HG03139 (cell line): ENCODE measurements around the gene CUL2.

Source experiments
- ATAC-seq: cut with Tn5 transposase; IDR thresholded peaks from one replicate; pipeline ENCODE4 v1.9.1; 2021; ENCODE audit not compliant: unreplicated experiment

The CUL2 gene

GRCh38 chr10:35090162-35090954, at the start of gene CUL2:
CUL2 (minus strand) TSS chr10:35090341; CDS start chr10:35071317, 19,024 bp downstream.
- ATAC-seq: peak; percentile 92

GRCh38 chr10:35136263-35136815, 46.2 kb upstream of the CUL2 start:
- ATAC-seq: peak; percentile 47

- no peak for ATAC-seq
Measured at GRCh38 chr10:35135861-35136260, 45.7 kb upstream of the CUL2 start.

- no peak for ATAC-seq
Measured at GRCh38 chr10:35133586-35133985, 43.4 kb upstream of the CUL2 start.

- no peak for ATAC-seq
Measured at GRCh38 chr10:35132727-35133126, 42.6 kb upstream of the CUL2 start.

GRCh38 chr10:35130663-35131062, 40.5 kb upstream of the CUL2 start:
- no peak for ATAC-seq

- no peak for ATAC-seq
Measured at GRCh38 chr10:35129185-35129674, 39.1 kb upstream of the CUL2 start.

GRCh38 chr10:35127289-35127891, 37.2 kb upstream of the CUL2 start:
- no peak for ATAC-seq

- peak; percentile 76 for ATAC-seq
Measured at GRCh38 chr10:35126530-35127288, 36.6 kb upstream of the CUL2 start, which contains the start of gene CREM. CREM (plus strand) TSS chr10:35126846; CDS start chr10:35137836, 10,990 bp downstream.

GRCh38 chr10:35126062-35126529, 36.0 kb upstream of the CUL2 start:
- ATAC-seq: no peak

- no peak for ATAC-seq
Measured at GRCh38 chr10:35124540-35124939, 34.4 kb upstream of the CUL2 start.

- ATAC-seq: no peak
Measured at GRCh38 chr10:35119378-35119777, 29.2 kb upstream of the CUL2 start.

GRCh38 chr10:35112571-35112970, 22.4 kb upstream of the CUL2 start:
- no peak for ATAC-seq

- ATAC-seq: no peak
Measured at GRCh38 chr10:35103882-35104281, 13.7 kb upstream of the CUL2 start.

GRCh38 chr10:35097510-35097909, 7.4 kb upstream of the CUL2 start:
- ATAC-seq: no peak

GRCh38 chr10:35096312-35096711, 6.2 kb upstream of the CUL2 start:
- no peak for ATAC-seq

GRCh38 chr10:35092851-35093250, 2.7 kb upstream of the CUL2 start:
- no peak for ATAC-seq

GRCh38 chr10:35091994-35092790, 2.1 kb upstream of the CUL2 start:
- no peak for ATAC-seq

- ATAC-seq: peak; percentile 36
Measured at GRCh38 chr10:35089611-35090161, 455 bp downstream of the CUL2 start.

GRCh38 chr10:35083242-35083641, 6.9 kb downstream of the CUL2 start:
- ATAC-seq: no peak
